Stimulated activated CD8-positive, alpha-beta memory T cell treated with anti-CD3 and anti-CD28 coated beads, Interleukin-12 subunit alpha, Interleukin-12 subunit beta, amount 100 ng/mL, for 1 hour (primary cell): ENCODE data around the gene SLC27A2.

ENCODE experiments used
- DNase-seq: peaks from one replicate; pipeline ENCODE4 v3.0.0-alpha.2; 2020; ENCODE audit warnings: low read depth

SLC27A2 gene

DNA sequence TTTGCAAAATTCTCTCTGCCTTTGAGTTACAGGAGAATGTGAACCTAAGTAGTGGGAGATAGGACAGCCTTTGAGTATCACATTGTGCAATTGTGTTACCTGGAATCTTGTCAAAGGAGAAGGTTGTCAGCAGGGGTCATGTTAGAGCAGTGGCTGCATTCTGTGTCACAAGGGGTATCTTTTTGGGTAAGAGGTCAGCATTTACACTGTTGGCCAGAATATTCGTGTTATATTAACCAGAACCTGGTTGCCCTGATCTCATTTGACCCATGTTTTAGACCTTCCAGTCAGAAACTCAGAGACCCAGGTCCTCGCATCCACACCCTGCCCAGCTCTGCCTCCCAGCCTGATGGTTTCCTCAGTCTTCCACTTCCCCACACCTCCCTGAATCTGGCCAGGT lies 56.3 kb downstream of the SLC27A2 start:
- no peak for DNase-seq

DNA sequence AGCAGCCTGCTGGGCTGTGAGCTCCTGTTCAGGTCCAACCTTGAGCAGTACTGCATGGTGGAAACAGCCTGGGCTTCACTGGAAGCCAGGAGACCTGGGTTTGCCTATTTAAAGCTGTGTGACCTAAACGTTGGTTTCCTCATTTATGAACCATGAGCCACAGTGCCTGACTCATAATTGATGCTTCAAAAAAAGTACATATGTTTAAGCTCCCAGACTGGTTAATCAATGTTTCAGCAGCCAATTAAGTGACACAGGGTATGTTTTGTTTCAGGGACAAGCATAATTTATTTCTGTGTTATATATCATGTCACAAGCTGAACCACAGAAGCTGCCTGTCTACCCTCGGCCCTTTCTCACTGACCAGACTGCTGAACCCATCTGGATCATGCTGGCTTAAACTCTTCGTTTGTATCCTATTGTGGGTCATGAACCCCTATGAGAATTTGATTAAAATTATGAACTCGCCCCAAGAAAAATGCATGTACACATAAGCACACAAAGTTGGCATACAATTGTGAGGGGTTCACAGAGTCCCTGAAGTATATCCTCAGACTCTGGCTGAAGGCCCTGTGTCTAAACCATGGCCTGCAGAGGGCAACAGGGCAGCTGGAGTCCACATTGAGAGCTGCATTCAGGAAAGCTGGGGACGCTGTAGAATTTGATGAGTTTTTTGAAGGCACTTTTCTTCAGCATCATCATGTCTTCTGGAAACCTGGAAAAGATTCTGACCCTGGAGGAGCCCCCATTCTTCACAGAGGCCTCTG lies 59.9 kb downstream of the SLC27A2 start:
- DNase-seq, result no peak

DNA sequence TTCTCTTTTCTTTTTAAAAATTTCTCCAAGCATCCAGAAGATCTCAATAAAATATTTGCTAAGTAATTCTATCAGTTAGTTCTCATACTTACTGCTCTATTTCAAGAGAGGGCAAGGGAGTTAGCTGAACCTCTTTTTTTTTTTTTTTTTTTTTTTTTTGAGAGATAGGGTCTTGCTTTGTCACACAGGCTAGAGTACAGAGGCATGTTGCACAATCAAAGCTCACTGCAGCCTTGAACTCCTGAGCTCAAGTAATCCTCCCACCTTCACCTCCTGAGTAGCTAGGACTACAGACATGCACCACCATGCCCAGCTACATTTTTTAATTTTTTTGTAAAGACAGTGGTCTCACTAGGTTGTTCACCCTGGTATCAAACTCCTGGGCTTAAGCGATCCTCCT lies 62.2 kb downstream of the SLC27A2 start:
- no peak for DNase-seq

DNA sequence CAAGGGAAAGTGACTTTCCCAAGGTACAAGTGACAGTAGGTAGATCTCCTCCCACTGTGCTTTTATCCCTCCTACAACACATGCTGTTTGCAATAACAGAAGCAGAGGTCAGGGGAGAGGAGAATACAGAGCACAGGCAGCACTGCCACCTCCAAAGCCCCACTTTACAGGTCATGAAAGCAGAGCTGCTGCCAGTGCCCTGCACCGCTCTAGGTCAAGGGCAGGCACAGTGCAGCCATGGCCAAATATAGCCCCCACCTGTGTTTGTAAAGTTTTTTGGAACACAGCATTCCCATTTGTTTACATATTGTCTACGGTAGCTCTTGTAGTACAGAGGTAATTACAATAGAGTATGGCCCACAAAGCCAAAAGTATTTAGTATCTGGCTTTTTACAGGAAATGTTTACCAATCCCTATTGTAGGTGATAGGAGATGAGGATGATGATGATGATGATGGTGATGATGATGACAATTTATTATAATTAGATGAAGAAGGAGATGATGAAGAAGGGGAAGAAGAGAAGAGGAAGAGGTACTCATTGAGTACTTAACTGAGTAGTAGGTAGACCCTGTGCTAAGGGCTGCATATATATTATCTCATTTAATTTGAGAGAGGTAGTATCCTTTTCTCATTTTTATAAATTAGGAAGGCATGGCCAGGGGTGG lies 63.1 kb downstream of the SLC27A2 start:
- no peak for DNase-seq

DNA sequence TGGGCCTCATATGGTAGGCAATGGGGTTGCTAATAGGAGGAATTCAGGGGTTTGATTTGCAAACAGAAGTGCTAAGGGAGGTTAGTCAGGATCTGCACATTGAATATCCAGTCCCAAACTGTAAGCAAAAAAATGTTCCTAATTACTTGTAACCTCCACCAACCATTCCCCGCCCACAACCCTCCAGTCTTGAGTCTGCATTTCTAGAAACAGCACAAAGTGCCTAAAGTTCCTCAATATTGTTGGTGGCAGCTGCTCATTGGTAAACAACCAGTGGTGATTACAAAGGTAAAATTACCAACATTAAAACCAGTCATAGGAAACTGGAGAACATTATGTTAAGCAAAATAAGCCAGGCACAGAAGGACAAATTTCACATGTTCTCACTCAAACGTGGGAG lies 64.6 kb downstream of the SLC27A2 start:
- no peak for DNase-seq

DNA sequence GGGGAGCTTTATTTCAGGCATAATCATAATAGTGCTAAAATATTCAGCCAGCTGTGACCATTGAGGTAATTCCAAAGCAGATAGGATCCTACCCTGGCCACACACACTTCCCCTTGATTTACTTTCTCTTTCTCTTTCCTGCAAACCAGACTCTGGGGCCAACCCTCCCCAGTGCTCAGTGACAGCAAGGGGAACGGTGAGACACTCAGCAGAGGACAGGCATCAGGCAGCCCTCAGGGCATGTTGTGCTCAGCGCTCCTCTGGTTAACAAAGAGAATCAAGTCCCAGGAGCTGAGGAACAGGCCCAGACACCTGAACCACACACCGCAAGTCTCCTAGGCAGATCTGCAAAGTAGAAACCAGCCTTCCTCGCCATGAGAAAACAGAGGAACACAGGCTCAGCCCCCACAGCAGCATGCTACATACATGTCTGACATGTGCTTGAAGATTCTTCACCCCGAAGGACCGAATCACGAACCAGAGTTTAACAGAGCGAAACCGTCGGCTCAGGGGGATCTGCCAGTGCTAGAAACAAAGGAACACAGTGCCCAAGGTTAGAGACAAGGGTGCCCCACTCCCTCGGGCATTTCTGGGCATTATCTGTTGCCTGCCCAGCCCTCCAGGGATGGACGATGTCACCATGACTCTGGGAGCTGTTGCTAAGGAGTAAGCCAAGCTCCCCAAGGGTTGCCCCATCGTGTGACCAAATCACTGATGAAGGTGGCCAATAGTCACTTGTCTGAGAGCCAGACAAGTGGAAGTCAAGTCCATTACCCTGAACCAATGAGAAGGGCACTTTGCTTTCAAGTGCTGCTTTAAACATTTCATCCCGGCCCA lies 66.0 kb downstream of the SLC27A2 start:
- DNase-seq, result no peak

DNA sequence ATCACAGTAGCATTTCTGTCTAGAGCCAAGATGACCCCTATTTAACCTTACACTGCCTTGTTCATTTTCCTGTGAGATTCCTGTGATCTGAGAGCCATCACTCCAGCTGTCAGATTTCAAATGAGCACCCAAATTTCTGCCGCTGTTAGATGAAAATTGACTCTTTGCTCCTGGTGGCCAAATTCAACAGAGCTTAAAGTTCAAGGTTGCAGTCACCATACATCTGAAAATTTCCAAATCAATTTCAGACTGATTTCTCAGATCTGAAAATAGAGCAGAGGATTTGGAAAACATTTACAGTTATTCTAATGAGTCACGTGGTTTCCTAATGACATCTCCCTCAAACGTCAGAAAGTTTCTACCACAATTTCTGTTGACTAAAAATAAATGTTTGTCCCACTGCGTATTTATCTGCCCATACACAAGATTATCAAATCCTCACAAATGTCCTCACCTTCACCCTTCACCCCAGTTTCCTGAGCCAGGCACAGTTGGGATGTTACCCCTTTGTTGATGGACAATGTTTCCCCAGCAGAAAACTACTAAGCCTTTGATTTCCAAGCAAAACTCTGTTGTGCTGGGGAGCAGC lies 67.1 kb downstream of the SLC27A2 start:
- no peak for DNase-seq

DNA sequence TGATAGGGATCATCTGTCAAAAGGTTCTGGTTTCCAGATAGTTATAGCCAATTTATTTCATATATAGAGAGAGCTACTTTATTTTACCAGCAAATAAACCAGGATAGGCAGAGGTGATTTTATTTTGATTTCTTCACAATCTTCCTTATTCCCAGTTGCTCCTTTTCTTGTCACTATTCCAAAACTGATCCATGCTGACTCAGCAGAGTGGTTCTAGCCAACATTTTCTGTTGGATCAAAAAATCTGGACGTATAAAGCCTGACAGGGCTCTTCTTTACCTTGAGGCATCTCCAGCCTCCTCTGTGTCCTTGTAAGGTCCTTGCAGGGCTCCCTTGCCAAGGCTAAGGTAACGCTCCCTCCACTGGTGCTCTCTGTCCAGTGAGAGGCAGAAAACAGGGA lies 67.7 kb downstream of the SLC27A2 start:
- DNase-seq, result no peak

DNA sequence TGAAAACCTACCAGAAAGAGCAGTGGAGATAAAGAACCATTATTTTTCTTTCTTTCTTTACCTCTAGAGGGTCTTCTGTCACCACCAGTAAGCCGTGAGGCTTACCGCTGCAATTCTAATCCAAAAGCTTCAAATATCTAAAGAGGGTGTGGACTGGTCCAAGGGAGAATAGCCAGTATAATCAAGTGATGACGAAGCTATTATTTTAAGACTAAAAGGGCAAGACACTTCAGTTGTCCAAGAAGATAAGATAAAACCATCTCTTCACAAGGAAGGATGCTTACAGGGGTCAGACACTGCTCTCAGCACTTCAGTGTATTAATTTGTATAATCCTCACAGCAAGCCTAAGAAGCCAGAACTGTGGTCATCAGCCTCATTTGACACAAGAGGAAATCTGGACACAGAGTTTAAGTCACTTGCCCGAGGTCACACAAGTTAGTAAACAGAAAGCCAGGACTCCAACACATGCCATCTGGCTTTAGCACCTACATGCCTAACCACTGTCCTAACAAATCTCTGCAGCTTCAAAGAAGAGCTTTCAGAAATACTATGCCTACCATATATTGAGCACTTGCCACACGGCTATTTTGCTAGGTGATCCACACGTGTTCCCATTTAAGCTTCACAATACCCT lies 68.9 kb downstream of the SLC27A2 start:
- DNase-seq, result no peak

DNA sequence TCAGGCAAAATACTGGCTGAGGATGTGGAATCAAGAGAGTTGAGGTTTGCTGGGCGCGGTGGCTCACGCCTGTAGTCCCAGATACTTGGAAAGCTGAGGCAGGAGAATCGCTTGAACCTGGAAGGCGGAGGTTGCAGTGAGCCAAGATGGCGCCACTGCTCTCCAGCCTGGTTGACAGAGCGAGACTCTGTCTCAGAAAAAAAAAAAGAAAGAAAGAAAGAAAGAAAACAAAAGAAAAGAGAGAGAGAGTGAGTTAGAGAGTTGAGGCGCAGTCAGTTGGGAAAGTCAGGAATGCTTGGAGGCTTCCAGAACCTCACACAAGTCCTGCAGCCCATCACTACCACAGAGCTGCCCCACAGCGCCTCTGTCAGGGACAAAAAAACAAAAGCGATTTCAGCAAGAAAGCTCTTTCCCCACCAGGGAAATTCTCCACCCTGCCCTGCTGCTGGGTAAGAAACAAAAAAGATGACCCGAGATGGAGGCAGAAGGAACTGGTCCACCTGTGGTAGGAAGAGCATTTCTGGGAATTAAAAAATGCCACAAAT lies 69.7 kb downstream of the SLC27A2 start:
- DNase-seq, result no peak

DNA sequence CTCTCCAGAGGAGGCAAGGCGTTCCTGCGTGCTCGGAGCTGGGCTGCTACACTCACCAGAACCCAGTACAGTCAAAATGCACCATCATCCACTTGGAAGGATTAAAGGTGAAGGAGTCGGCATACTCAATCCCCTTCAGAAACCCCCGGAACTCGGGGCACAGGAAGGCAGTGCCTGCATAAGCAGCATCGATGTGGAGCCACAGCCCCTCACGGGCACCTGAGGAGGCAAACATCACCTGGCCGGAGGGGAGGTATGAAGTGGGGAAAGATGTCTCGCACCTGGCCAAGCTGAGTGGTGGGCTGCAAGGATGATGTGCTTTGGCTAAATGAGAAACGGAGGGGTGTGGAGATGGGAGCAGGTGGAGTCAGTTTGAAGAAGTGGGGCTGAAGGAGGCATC lies 70.6 kb downstream of the SLC27A2 start:
- no peak for DNase-seq

DNA sequence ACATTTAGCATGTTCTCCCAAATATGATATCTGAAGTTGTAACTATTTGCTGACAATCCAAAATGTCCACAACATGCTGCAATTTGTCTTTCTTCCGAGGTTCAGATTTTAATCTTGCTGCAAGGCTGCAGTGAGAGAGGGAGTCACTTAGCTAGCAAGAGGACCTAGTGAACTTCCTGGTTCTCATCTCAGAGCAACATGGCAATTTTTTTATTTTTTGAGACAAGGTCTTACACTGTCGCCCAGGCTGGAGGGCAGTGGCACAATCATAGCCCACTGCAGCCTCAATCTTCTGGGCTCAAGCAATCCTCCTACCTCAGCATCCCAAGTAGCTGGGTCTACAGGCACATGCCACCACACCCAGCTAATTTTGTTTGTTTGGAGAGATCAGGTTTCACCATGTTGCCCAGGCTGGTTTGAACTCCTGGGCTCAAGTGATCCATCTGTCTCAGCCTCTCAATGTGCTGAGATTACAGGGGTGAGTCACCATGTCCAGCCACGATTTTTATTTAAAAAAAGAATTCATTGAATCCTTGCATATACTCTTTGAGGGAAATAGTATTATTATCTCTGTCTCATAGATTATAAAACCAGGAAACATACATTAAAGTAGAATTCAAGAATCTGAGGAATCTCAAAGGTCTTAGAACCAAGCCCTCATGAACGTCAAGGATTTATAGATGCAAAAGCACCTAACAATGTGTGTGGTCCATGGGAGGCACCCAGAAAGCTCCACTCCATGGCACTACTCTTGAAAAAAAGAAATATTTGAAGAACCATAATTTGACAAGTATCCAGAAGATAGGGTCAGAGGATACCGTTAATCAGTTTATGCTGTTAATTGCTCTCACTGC lies 74.4 kb downstream of the SLC27A2 start:
- DNase-seq, result no peak

DNA sequence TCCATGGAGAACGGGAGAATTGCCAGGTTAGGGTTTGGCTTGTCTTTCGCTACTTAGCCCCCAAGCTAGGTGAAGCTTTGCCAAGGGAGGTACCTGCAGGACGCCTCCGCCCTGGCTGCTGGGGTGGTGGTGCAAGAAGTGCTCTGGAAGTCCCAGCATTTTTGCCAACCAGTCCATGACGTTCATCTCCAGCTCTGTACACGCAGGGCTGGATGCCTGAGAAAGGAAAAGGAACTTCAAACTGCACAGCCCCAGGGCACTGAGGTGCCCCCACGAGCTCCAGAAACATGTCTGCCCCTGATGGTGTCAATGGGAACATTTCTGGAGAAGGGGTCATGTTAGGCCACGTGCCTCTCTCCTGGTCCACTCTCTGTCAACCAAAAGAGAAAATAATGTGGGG lies 75.3 kb downstream of the SLC27A2 start:
- no peak for DNase-seq

DNA sequence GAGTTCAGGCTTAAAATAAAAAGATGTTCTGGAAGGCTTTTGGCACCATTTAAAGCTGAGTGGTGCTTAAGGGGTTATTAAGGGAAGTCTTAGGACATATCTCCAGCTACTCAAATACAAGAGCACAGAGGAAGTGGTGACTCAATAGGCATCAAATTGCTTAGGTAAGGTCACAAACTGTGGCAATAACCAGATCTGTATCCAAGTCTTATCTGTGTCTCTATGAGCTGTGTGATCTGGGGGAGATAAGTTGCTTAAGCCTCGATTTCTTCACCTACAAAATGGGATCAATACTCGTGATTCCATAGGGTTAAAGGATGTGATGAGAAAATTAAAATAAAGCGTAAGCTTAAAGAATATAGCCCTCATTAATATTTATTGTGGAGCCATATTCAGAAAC lies 75.9 kb downstream of the SLC27A2 start:
- DNase-seq, result no peak

DNA sequence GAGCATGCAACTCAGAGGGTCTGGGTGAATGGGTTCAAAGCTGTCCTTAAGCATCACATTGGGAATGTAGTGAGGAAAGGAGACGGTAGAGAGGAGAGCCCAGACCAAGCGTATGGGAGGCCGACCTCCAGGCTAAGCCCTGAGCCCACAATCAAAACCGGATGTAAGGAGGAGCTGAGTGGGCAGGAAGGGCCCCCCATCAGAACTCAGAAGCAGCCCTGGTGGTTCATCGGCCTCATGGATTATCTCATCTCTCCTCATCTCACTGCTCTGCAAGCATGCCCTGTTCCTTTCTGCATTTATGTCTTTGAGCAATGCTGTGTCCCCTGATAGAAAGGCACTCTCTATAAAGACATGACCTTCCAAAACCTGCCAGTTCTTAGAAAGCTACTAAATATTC lies 77.3 kb downstream of the SLC27A2 start:
- DNase-seq, result no peak

DNA sequence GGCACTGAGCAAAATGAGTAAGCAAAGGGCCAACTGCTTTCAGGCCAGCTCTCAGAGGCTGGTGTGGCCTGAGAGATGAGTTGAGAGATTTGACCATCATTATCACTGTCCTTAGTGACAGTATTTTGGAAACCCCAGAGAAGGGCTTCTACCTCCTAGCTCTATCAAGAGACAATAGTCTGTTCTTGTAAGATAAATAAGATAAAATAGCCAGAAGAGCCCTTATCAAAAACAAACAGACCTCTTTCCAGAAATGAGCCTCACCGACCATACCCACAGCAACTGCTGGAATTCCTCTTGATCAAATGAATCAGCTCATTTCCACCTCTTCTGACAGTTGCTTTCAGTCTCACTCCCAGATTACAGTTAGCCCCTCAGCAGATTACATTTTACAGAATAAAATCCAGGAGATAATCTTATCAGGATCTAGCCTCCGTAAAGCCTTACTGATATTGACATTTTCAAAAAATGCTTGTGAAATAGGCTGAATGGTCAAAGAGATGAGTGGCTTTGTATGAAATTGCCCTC lies 79.0 kb downstream of the SLC27A2 start:
- DNase-seq, result no peak

DNA sequence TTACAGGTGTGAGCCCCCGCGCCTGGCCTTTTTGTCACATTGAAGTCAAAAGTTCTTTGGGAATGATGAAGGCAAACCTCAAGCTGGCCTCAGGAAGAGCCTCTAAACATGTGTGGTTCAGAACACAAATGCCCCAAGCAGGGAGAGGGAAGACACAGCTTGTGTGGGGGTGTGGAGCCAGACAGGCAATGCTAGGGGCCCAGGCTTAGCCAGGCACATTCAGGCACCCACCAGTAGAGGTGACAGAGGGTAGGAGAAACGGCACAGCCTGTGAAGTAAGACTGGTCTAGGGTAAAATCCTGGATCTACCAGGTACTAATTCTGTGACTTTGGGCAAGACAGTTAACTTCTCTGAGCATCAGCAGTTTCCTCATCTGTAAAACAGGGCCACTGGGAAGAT lies 80.0 kb downstream of the SLC27A2 start:
- no peak for DNase-seq

DNA sequence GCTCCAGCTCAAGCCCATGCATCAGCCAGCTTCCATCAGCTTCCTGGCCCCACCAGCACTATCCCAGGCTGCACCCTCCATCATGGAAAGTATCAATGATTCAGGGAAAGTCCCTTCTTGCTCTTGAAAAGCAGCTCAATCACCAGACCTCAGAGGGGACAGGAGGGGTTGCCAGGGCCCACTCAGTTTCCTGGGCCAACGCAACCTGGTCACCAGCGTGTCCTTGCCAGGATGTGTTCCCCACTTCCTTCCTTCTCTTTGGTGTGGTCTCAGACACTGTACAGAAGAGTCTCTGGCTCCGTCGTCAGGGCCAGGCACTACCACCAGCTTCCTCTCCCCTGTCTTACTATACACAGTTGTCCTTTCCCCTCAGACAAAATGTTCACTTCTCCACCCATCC lies 80.5 kb downstream of the SLC27A2 start:
- no peak for DNase-seq

DNA sequence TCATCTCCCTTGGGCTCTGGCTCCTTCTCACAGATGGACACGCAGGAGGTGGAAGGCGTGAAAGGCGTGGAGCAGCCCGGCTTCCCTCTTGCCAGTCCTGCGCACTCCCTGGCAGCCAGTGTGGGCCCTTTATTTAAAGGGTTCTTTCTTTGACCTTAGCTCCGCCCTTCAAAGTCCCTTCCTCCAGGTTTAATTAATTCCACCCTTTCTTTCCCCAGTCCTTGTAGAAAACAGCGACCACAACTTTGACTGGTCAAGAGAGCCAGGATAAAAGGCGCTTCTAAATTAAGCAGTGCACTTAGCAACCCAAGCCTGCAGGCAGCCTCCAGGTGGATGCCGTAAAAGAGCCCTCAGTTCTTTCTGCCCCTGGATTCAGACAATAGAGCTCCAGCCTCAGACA lies 83.6 kb downstream of the SLC27A2 start, which contains the start of gene HDC:
Gene HDC (minus strand): TSS at position 107 of the 400 bp plus-strand sequence. CDS start 103 bp downstream, at position 4.
- DNase-seq, result no peak

DNA sequence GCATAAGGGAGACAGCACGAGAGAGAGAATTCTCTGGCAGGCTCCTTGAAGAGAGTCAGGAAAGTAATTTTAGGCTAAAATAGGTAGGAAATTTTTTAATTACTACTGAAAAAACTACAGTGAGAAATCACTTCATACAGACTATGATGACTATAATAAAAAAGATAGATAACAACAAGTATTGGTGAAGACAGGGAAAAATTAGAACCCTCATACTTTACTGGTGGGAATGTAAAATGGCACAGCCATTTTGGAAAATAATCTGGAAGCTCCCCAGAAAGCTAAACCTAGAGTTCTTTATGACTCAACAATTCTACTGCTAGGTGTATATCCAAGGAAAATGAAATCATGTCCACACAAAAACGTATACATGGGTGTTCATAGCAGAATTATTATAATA lies 85.6 kb downstream of the SLC27A2 start:
- DNase-seq, result no peak

DNA sequence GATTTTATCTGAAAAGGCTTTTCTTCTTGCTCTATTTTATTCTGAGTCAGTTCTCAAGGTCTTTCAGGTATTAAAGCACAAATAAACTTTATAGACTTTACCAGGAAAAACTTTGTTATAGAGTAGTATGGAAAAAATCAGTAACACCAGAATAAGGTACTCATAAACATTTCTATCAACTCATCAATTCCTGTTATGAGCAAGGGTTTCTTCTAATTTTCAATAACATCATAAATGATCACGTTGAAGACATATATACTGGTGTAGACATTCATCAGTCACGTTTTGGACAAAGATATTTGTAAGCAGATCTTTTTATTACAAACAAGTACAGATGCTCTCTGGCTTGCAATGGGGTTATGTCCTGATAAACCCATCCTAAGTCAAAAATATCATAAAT lies 93.1 kb downstream of the SLC27A2 start:
- no peak for DNase-seq
